ENCODE results near the gene PLK3. TPM values are rescaled to one million over a fixed set of nuclear protein-coding genes. Genes with fewer than 3 reads are reported as not detected.

Gene PLK3
- total RNA-seq, 1 experiment from 2014 or later = 3.2 TPM

DNA sequence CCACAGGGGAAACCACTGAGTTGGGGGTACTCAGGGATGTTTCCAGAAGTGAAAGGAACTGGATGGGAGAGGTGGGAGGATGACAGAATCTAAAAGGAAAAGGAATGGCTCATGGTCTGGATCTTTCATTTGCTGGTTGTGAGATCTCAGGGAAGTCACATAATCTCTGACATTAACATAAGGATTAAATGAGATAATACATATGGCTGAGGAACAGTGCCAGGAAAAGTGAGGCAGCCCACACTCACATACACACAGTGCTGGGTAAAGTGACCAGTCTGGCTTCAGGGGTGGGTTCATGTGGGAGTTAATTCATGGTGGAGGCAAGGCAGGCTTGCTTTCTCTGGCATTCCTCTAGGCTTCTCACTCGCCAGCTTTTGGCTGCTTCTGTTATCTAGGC, 46.8 kb downstream of the PLK3 start:
- Histone ChIP-seq H3K27me3 (replicated peaks; ENCODE audit: control insufficient read depth, insufficient read depth, low read length) (no peaks in the 10 kb centered on the region), H3K36me3 (ENCODE audit: control insufficient read depth, insufficient read depth, low read length) (no peaks in the 10 kb centered on the region), H3K4me1 (no peaks in the 10 kb centered on the region), H3K4me3 (ENCODE audit: low read depth, low read length) (no peak overlapping the region), H3K9me3 (no peaks in the 10 kb centered on the region)
- ChIA-PET CTCF (no interaction called here), POLR2A (no interaction called here)
- no peaks in the 10 kb centered on the region for H3K4me1 Mint-ChIP-seq (ENCODE audit: low read depth, unreplicated experiment)
- no peaks in the 10 kb centered on the region for H3K9me3 Mint-ChIP-seq (ENCODE audit: unreplicated experiment)
- TF ChIP-seq, protein P1, sequence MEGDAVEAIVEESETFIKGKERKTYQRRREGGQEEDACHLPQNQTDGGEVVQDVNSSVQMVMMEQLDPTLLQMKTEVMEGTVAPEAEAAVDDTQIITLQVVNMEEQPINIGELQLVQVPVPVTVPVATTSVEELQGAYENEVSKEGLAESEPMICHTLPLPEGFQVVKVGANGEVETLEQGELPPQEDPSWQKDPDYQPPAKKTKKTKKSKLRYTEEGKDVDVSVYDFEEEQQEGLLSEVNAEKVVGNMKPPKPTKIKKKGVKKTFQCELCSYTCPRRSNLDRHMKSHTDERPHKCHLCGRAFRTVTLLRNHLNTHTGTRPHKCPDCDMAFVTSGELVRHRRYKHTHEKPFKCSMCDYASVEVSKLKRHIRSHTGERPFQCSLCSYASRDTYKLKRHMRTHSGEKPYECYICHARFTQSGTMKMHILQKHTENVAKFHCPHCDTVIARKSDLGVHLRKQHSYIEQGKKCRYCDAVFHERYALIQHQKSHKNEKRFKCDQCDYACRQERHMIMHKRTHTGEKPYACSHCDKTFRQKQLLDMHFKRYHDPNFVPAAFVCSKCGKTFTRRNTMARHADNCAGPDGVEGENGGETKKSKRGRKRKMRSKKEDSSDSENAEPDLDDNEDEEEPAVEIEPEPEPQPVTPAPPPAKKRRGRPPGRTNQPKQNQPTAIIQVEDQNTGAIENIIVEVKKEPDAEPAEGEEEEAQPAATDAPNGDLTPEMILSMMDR (IDR thresholded peaks at IDR 0.05; ENCODE audit: insufficient read depth in 1 of 2, low read depth in 1 of 2, low read length in 1 of 2, severe bottlenecking in 1 of 2, unreplicated experiment in 1 of 2) = no peak
- no peaks in the 10 kb centered on the region for H3K36me3 Mint-ChIP-seq (ENCODE audit: insufficient read depth, unreplicated experiment)
- H3K27ac Mint-ChIP-seq (ENCODE audit: unreplicated experiment) = no peak overlapping the region
- H3K4me3 Mint-ChIP-seq (ENCODE audit: unreplicated experiment) = no peak overlapping the region
- BruUV-seq (replicated peaks) = no TSS peak
- no peak for DNase-seq
- intact Hi-C loops (cut with micrococcal nuclease; ENCODE audit: unreplicated experiment) = no loop called here
- H3K27me3 Mint-ChIP-seq (ENCODE audit: insufficient read depth, unreplicated experiment) = no peaks in the 10 kb centered on the region

GRCh38 chr1:44847845-44848244, 47.7 kb downstream of the PLK3 start:
- H3K9me3 Mint-ChIP-seq (ENCODE audit: unreplicated experiment) = no peaks in the 10 kb centered on the region
- H3K27me3 Mint-ChIP-seq (ENCODE audit: insufficient read depth, unreplicated experiment) = no peaks in the 10 kb centered on the region
- H3K4me3 Mint-ChIP-seq (ENCODE audit: unreplicated experiment) = no peak overlapping the region
- no peak overlapping the region for H3K4me3 ChIP-seq (ENCODE audit: low read depth, low read length)
- H3K36me3 Mint-ChIP-seq (ENCODE audit: insufficient read depth, unreplicated experiment) = no peaks in the 10 kb centered on the region
- H3K36me3 ChIP-seq (ENCODE audit: control insufficient read depth, insufficient read depth, low read length) = no peaks in the 10 kb centered on the region
- BruUV-seq (replicated peaks) = no TSS peak
- no peaks in the 10 kb centered on the region for H3K9me3 ChIP-seq
- POLR2A ChIA-PET = no interaction called here
- DNase-seq = no peak
- intact Hi-C loops (cut with micrococcal nuclease; ENCODE audit: unreplicated experiment) = no loop called here
- H3K4me1 ChIP-seq = no peaks in the 10 kb centered on the region
- H3K27ac Mint-ChIP-seq (ENCODE audit: unreplicated experiment) = no peak overlapping the region
- no peaks in the 10 kb centered on the region for H3K4me1 Mint-ChIP-seq (ENCODE audit: low read depth, unreplicated experiment)
- H3K27me3 ChIP-seq (replicated peaks; ENCODE audit: control insufficient read depth, insufficient read depth, low read length) = no peaks in the 10 kb centered on the region
- CTCF ChIA-PET = interaction anchor here (0.5 kb wide), 1 partner anchor 117 kb away, joined by 3 read pairs; no protein-coding TSS in a partner anchor
- TF ChIP-seq, protein P1 (IDR thresholded peaks at IDR 0.05; ENCODE audit: insufficient read depth in 1 of 2, low read depth in 1 of 2, low read length in 1 of 2, severe bottlenecking in 1 of 2, unreplicated experiment in 1 of 2) = no peak

DNA sequence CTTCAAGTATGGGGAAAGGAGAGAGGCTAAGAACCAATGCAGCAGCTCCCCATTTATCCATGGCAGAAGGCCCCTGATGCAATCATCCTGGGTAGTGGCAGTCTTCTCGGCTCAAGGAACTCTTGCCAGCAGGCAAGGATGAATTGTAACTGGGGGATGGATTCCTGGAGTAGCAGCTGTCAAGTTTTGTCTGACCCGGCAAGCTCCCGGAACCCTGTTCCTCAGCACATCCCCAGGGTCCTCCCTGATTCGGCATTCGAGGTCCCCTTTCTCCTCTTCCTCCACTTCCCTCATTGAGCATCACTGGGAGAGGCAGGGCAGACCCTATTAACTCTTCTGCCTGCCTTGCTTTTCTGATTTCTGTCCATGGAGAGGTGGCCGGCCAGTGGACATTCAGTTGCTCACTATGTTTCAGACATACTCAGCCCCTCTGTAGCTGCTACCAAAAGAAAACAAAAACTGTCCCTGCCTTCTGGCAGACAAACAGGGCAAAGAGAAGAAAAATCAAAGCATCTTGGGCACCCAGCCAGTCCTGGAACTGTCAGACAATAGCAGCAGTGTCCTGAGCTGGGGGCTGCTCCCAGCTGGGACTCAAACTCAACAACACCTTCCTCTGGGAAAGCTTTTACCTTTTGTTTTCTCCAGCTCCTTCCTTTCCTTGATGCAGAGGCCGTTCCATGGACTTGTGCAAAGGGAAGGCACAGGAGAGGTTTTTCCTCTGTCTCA, 48.4 kb downstream of the PLK3 start:
- CTCF ChIA-PET = interaction anchor here (0.5 kb wide), 1 partner anchor 118 kb away, joined by 3 read pairs; no protein-coding TSS in a partner anchor
- BruUV-seq (replicated peaks) = no TSS peak
- Mint-ChIP-seq H3K4me1 (ENCODE audit: low read depth, unreplicated experiment) (no peaks in the 10 kb centered on the region), H3K27ac (ENCODE audit: unreplicated experiment) (no peak overlapping the region), H3K4me3 (ENCODE audit: unreplicated experiment) (no peak overlapping the region), H3K36me3 (ENCODE audit: insufficient read depth, unreplicated experiment) (no peaks in the 10 kb centered on the region), H3K27me3 (ENCODE audit: insufficient read depth, unreplicated experiment) (no peaks in the 10 kb centered on the region), H3K9me3 (ENCODE audit: unreplicated experiment) (no peaks in the 10 kb centered on the region)
- Histone ChIP-seq H3K27me3 (replicated peaks; ENCODE audit: control insufficient read depth, insufficient read depth, low read length) (no peaks in the 10 kb centered on the region), H3K4me1 (no peaks in the 10 kb centered on the region), H3K9me3 (no peaks in the 10 kb centered on the region), H3K4me3 (ENCODE audit: low read depth, low read length) (no peak overlapping the region), H3K36me3 (ENCODE audit: control insufficient read depth, insufficient read depth, low read length) (no peaks in the 10 kb centered on the region)
- POLR2A ChIA-PET = interaction anchor here (0.5 kb wide), 1 partner anchor 73 kb away, joined by 3 read pairs; no protein-coding TSS in a partner anchor
- TF ChIP-seq, protein P1 (IDR thresholded peaks at IDR 0.05; ENCODE audit: insufficient read depth in 1 of 2, low read depth in 1 of 2, low read length in 1 of 2, severe bottlenecking in 1 of 2, unreplicated experiment in 1 of 2) = no peak
- intact Hi-C loops (cut with micrococcal nuclease; ENCODE audit: unreplicated experiment) = no loop called here
- DNase-seq = no peak

All from Caco-2 (cell line).